Activated CD8-positive, alpha-beta T cell treated with anti-CD3 and anti-CD28 coated beads for 36 hours (primary cell): Measurements from ENCODE around the gene TAF4B. TPM values are rescaled to one million over a fixed set of nuclear protein-coding genes. Genes with fewer than 3 reads are reported as not detected.

Source experiments
- ATAC-seq: fragments of 200-7000 bp; cut with Tn5 transposase; one replicate; pipeline ENCODE4 v1.10.0; 2021; ENCODE audit warnings: mild to moderate bottlenecking, moderate library complexity
- CTCF ChIA-PET: fragments of 350-600 bp; sonication (Branson Sonifier 250); formaldehyde crosslinking; loops from one replicate; lab custom pipeline; 2021; ENCODE audit warnings: antibody characterized with exemption; lab: Charles Lee
- POLR2A ChIA-PET: fragments of 350-600 bp; sonication (Branson Sonifier 250); formaldehyde crosslinking; loops from one replicate; lab custom pipeline; 2021; ENCODE audit warnings: antibody characterized with exemption; lab: Charles Lee
- DNase-seq: peaks from one replicate; pipeline ENCODE4 v3.0.0-alpha.2; 2020
- H3K27ac Mint-ChIP-seq: one replicate; pipeline ENCODE4 v1.8.0; 2021; ENCODE audit warnings: mild to moderate bottlenecking, mixed read lengths
- H3K27me3 Mint-ChIP-seq: one replicate; pipeline ENCODE4 v1.8.0; 2021; ENCODE audit warnings: mixed read lengths
- H3K36me3 Mint-ChIP-seq: one replicate; pipeline ENCODE4 v1.8.0; 2021; ENCODE audit warnings: low read depth, mixed read lengths
- H3K4me1 Mint-ChIP-seq: one replicate; pipeline ENCODE4 v1.8.0; 2021; ENCODE audit warnings: low read depth, mixed read lengths
- H3K4me3 Mint-ChIP-seq: one replicate; pipeline ENCODE4 v1.8.0; 2021; ENCODE audit warnings: mild to moderate bottlenecking, moderate library complexity, mixed read lengths
- H3K9me3 Mint-ChIP-seq: one replicate; pipeline ENCODE4 v1.8.0; 2021; ENCODE audit warnings: mixed read lengths
- CTCF ChIP-seq: fragments of 200-600 bp; IDR thresholded peaks from one replicate; pipeline ENCODE4 v1.8.0; 2022; ENCODE audit warnings: antibody characterized with exemption, mild to moderate bottlenecking
- intact Hi-C: fragments of 100-400 bp; cut with micrococcal nuclease; formaldehyde crosslinking; loops from one replicate; pipeline ENCODE4 v1.10.0; 2022
- total RNA-seq, 2 experiments: library from RNA; stranded (reverse); gene quantifications; one replicate each; pipeline ENCODE4 v1.2.3, GENCODE V29; 2021

Gene TAF4B
- total RNA-seq, 2 experiments from 2014 or later, result 14.7 to 15.1 TPM

- H3K4me3 Mint-ChIP-seq, result no peak overlapping the region
- no peak for TF ChIP-seq CTCF
- POLR2A ChIA-PET, result no interaction called here
- intact Hi-C loops, result no loop called here
- CTCF ChIA-PET, result interaction anchor here (0.9 to 1.6 kb wide), 2 partner anchors 49 to 414 kb away, joined by 3 to 7 read pairs; no protein-coding TSS in a partner anchor
- no peak for ATAC-seq
- H3K36me3 Mint-ChIP-seq, result peaks cover 6% of the 10 kb centered on the region
- no peaks in the 10 kb centered on the region for H3K9me3 Mint-ChIP-seq
- H3K4me1 Mint-ChIP-seq, result no peaks in the 10 kb centered on the region
- H3K27me3 Mint-ChIP-seq, result no peaks in the 10 kb centered on the region
- no peak for DNase-seq
- no peak overlapping the region for H3K27ac Mint-ChIP-seq
Observed at GRCh38 chr18:26335156-26335555, 108.9 kb downstream of the TAF4B start.

GRCh38 chr18:26335571-26336487 lies 109.6 kb downstream of the TAF4B start:
- no peak for DNase-seq
- H3K9me3 Mint-ChIP-seq, result no peaks in the 10 kb centered on the region
- H3K4me3 Mint-ChIP-seq, result no peak overlapping the region
- peaks cover 6% of the 10 kb centered on the region for H3K36me3 Mint-ChIP-seq
- no peak for TF ChIP-seq CTCF
- ATAC-seq, result no peak
- ChIA-PET POLR2A (no interaction called here), CTCF (interaction anchor here (0.7 to 1.6 kb wide), 4 partner anchors 48 to 415 kb away, joined by 3 to 7 read pairs (median 3); no protein-coding TSS in a partner anchor)
- intact Hi-C loops, result no loop called here
- H3K4me1 Mint-ChIP-seq, result no peaks in the 10 kb centered on the region
- no peaks in the 10 kb centered on the region for H3K27me3 Mint-ChIP-seq
- no peak overlapping the region for H3K27ac Mint-ChIP-seq

GRCh38 chr18:26336572-26336971 lies 110.3 kb downstream of the TAF4B start:
- H3K4me1 Mint-ChIP-seq, result no peaks in the 10 kb centered on the region
- H3K27me3 Mint-ChIP-seq, result no peaks in the 10 kb centered on the region
- no peak for DNase-seq
- H3K27ac Mint-ChIP-seq, result no peak overlapping the region
- H3K9me3 Mint-ChIP-seq, result no peaks in the 10 kb centered on the region
- no peak overlapping the region for H3K4me3 Mint-ChIP-seq
- no peak for TF ChIP-seq CTCF
- ATAC-seq, result no peak
- H3K36me3 Mint-ChIP-seq, result peaks cover 7% of the 10 kb centered on the region
- intact Hi-C loops, result no loop called here
- CTCF ChIA-PET, result interaction anchor here (0.7 to 1.6 kb wide), 3 partner anchors 47 to 412 kb away, joined by 3 to 7 read pairs (median 3); no protein-coding TSS in a partner anchor
- POLR2A ChIA-PET, result no interaction called here

GRCh38 chr18:26342646-26343045 lies 116.4 kb downstream of the TAF4B start:
- Mint-ChIP-seq H3K4me3 (no peak overlapping the region), H3K36me3 (peaks cover 54% of the 10 kb centered on the region), H3K9me3 (peaks cover 18% of the 10 kb centered on the region), H3K27me3 (no peaks in the 10 kb centered on the region), H3K27ac (no peak overlapping the region), H3K4me1 (no peaks in the 10 kb centered on the region)
- DNase-seq (no peak), ATAC-seq (no peak)
- no peak for TF ChIP-seq CTCF
- intact Hi-C loops, result no loop called here
- ChIA-PET POLR2A (no interaction called here), CTCF (no interaction called here)

- Mint-ChIP-seq H3K27me3 (no peaks in the 10 kb centered on the region), H3K9me3 (peaks cover 23% of the 10 kb centered on the region), H3K4me1 (no peaks in the 10 kb centered on the region), H3K4me3 (no peak overlapping the region), H3K36me3 (peaks cover 33% of the 10 kb centered on the region), H3K27ac (no peak overlapping the region)
- POLR2A ChIA-PET, result no interaction called here
- CTCF ChIA-PET, result no interaction called here
- TF ChIP-seq CTCF, result no peak
- DNase-seq, result no peak
- no peak for ATAC-seq
- intact Hi-C loops, result no loop called here
Observed at GRCh38 chr18:26350961-26351360, 124.7 kb downstream of the TAF4B start.
